HG03175 (cell line): ENCODE results near the gene IBA57.
"Not testable (repeated sequence)": the region's sequence is repeated elsewhere in the genome, so short reads cannot be mapped to it uniquely, and the experiment has no call there.

Experiments used
- ATAC-seq: cut with Tn5 transposase; IDR thresholded peaks from one replicate; pipeline ENCODE4 v1.9.1; 2021; ENCODE audit warnings: mild to moderate bottlenecking, moderate library complexity; ENCODE audit not compliant: unreplicated experiment

Gene IBA57

GRCh38 chr1:228224198-228225164 lies 58.9 kb downstream of the IBA57 start:
- no peak for ATAC-seq

GRCh38 chr1:228225165-228225710 lies 59.6 kb downstream of the IBA57 start:
- ATAC-seq = no peak

- ATAC-seq = no peak
Measured at GRCh38 chr1:228225740-228226139, 60.1 kb downstream of the IBA57 start.

- no peak for ATAC-seq
Measured at GRCh38 chr1:228226141-228226874, 60.7 kb downstream of the IBA57 start.

GRCh38 chr1:228226956-228227791 lies 61.6 kb downstream of the IBA57 start:
- ATAC-seq = no peak

- ATAC-seq = not testable (repeated sequence)
Measured at GRCh38 chr1:228228147-228228546, 62.5 kb downstream of the IBA57 start.

- no peak for ATAC-seq
Measured at GRCh38 chr1:228228601-228229074, 63.0 kb downstream of the IBA57 start.

- ATAC-seq = no peak
Measured at GRCh38 chr1:228231189-228231588, 65.6 kb downstream of the IBA57 start.
